GM12864 (cell line): ENCODE data around the gene STX8.
"Not testable (repeated sequence)": the region's sequence is repeated elsewhere in the genome, so short reads cannot be mapped to it uniquely, and the experiment has no call there.

Experiments
- DNase-seq: peaks from one replicate; pipeline ENCODE4 v3.0.0-alpha.2; 2011; ENCODE audit warnings: low read depth
- H3K4me3 ChIP-seq: 2 replicates; pipeline ENCODE4 v1.5.1; 2011; ENCODE audit warnings: mild to moderate bottlenecking, low read depth, low read length, control low read depth
- TF ChIP-seq, protein P1 (sequence below): IDR thresholded peaks from 2 replicates; pipeline ENCODE4 v1.5.1; 2011; ENCODE audit warnings: low read depth, mild to moderate bottlenecking, moderate library complexity, low read length, control low read depth, inconsistent platforms; ENCODE audit errors: missing control alignments

Gene STX8

DNA sequence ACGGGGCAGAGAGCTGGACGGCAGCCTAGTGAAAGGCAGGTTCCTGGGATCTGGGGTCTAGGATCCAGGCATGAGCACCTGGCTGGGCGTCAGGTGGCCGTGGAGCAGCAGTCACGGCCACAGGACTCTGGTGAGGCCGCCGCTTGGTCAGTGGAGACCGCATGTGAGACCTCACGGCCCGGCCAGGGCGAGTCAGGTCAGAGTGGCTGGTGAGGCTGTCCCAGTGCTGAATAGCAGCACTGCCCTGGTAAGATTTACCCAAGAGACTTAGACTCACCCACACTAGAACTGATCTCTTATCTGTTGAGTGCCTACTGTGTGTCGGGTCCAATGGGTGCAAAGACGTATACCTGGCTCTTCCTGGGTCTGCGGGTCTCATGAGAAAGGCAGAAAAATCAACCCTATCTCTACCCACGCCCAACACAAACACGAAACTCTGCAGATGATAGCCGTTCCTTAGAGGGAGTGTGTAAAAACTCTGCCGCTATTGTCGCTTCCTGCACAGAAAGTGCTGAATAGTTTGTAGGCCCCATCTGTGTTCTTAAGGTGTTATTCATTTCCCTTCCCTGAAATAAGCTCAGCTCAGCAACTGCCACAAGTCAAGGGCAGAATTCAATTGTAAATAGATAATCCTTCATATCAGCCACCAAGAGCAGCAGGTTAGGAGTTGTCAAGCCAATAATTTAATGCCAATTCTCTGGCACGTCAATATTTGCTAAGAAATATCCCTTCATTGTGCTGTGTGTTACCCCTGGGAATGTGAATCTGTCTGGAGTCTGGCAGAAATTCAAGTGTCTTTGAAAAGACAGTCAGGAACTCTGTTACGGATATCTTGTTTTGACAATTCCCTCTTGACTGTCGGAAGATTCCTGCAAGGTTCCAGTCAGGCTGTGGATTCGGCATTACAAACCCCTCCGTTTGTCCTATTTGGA, 314.3 kb downstream of the STX8 start:
- DNase-seq = no peak
- TF ChIP-seq, protein P1, sequence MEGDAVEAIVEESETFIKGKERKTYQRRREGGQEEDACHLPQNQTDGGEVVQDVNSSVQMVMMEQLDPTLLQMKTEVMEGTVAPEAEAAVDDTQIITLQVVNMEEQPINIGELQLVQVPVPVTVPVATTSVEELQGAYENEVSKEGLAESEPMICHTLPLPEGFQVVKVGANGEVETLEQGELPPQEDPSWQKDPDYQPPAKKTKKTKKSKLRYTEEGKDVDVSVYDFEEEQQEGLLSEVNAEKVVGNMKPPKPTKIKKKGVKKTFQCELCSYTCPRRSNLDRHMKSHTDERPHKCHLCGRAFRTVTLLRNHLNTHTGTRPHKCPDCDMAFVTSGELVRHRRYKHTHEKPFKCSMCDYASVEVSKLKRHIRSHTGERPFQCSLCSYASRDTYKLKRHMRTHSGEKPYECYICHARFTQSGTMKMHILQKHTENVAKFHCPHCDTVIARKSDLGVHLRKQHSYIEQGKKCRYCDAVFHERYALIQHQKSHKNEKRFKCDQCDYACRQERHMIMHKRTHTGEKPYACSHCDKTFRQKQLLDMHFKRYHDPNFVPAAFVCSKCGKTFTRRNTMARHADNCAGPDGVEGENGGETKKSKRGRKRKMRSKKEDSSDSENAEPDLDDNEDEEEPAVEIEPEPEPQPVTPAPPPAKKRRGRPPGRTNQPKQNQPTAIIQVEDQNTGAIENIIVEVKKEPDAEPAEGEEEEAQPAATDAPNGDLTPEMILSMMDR = no peak
- no peak overlapping the region for H3K4me3 ChIP-seq

- no peak for DNase-seq
- H3K4me3 ChIP-seq = no peak overlapping the region
- TF ChIP-seq, protein P1 = no peak
Observed at GRCh38 chr17:9259419-9259818, 316.2 kb downstream of the STX8 start.

GRCh38 chr17:9258115-9259015, 317.3 kb downstream of the STX8 start:
- TF ChIP-seq, protein P1 = no peak
- no peak for DNase-seq

DNA sequence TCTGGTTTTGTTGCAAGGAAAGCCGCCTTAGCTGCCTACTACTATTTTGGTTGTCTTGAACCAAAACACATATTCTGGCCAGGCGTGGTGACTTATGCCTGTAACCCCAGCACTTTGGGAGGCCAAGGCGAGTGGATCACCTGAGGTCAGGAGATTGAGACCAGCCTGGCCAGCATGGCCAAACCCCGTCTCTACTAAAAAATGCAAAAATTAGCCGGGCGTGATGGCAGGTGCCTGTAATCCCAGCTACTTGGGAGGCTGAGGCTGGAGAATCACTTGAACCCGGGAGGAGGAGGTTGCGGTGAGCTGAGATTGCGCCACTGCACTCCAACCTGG, 318.0 kb downstream of the STX8 start:
- not testable (repeated sequence) for H3K4me3 ChIP-seq, DNase-seq

More at GRCh38 chr17:9258115-9259015, 317.3 kb downstream of the STX8 start:
- no peak overlapping the region for H3K4me3 ChIP-seq

- no peak overlapping the region for H3K4me3 ChIP-seq
- TF ChIP-seq, protein P1 = no peak
- no peak for DNase-seq
Observed at GRCh38 chr17:9256751-9257629, 318.6 kb downstream of the STX8 start.

GRCh38 chr17:9256361-9256750, 319.3 kb downstream of the STX8 start:
- no peak for DNase-seq
- H3K4me3 ChIP-seq = no peak overlapping the region
- TF ChIP-seq, protein P1 = no peak
